Endodermal cell (in vitro differentiated cells): Measurements from ENCODE around the gene TTLL10. TPM values are rescaled to one million over a fixed set of nuclear protein-coding genes. Genes with fewer than 3 reads are reported as not detected.

Experiments
- DNase-seq: peaks from one replicate; pipeline ENCODE4 v3.0.0-alpha.2; 2017
- H3K27ac ChIP-seq: 2 replicates; pipeline ENCODE4 v1.5.1; 2013; ENCODE audit warnings: mild to moderate bottlenecking, low read depth, low read length, moderate library complexity
- H3K27me3 ChIP-seq: 2 replicates; pipeline ENCODE4 v1.6.1; 2013; ENCODE audit warnings: mild to moderate bottlenecking, low read length, moderate library complexity; ENCODE audit not compliant: insufficient read depth, control insufficient read depth, poor library complexity, severe bottlenecking
- H3K36me3 ChIP-seq: 2 replicates; pipeline ENCODE4 v1.7.0; 2013; ENCODE audit warnings: mild to moderate bottlenecking, low read length, moderate library complexity; ENCODE audit not compliant: control insufficient read depth, insufficient read depth
- H3K4me1 ChIP-seq: one replicate; pipeline ENCODE4 v1.7.0; 2013; ENCODE audit warnings: low read length; ENCODE audit not compliant: control insufficient read depth, insufficient read depth
- H3K4me3 ChIP-seq: 2 replicates; pipeline ENCODE4 v1.5.1; 2013; ENCODE audit warnings: mild to moderate bottlenecking, low read length, moderate library complexity
- H3K9ac ChIP-seq: 2 replicates; pipeline ENCODE4 v1.6.1; 2013; ENCODE audit warnings: mild to moderate bottlenecking, low read length, moderate library complexity; ENCODE audit not compliant: poor library complexity, severe bottlenecking; ENCODE audit errors: extremely low read depth
- H3K9me3 ChIP-seq: 2 replicates; pipeline ENCODE4 v1.6.1; 2013; ENCODE audit warnings: mild to moderate bottlenecking, low read length, moderate library complexity; ENCODE audit not compliant: control insufficient read depth
- H3K27ac Mint-ChIP-seq: 2 replicates; pipeline ENCODE4 v1.8.0; 2020; ENCODE audit warnings: mixed read lengths
- H3K27me3 Mint-ChIP-seq: 2 replicates; pipeline ENCODE4 v1.8.0; 2021; ENCODE audit warnings: mild to moderate bottlenecking, mixed read lengths; ENCODE audit not compliant: insufficient read depth
- H3K36me3 Mint-ChIP-seq: 2 replicates; pipeline ENCODE4 v1.8.0; 2020; ENCODE audit warnings: low read depth, mixed read lengths
- H3K4me1 Mint-ChIP-seq: 2 replicates; pipeline ENCODE4 v1.8.0; 2020; ENCODE audit warnings: mixed read lengths
- H3K4me3 Mint-ChIP-seq: 2 replicates; pipeline ENCODE4 v1.8.0; 2020; ENCODE audit warnings: mild to moderate bottlenecking, moderate library complexity, mixed read lengths
- H3K9me3 Mint-ChIP-seq: 2 replicates; pipeline ENCODE4 v1.8.0; 2020; ENCODE audit warnings: mild to moderate bottlenecking, mixed read lengths
- WGBS, 2 experiments: methylation state at CpG; one replicate each; pipeline versions ENCODE4 v1.1.5 to v1.1.7; 2013; ENCODE audit warnings: missing lambda C conversion rate in 2 of 2, mixed read lengths in 1 of 2; ENCODE audit not compliant: insufficient coverage in 1 of 2, insufficient read length in 1 of 2; 5-methylcytosine and 5-hydroxymethylcytosine counted together
- total RNA-seq, 2 donors: library from RNA; stranded (reverse); fragmentation: NEBNext Ultra II Directional in 1 of 2; extraction: Animal tissue kit (Norgen Biotek cat#: 25700) in 1 of 2; gene quantifications; 2 replicates in 1 of 2; 3 replicates in 1 of 2; pipeline ENCODE4 v1.2.1, GENCODE V29; 2021
- TF ChIP-seq, protein P1 (sequence below): fragments of 200-600 bp; sonication (generic); conservative IDR thresholded peaks from 2 replicates; pipeline ENCODE4 v1.5.0; 2021; ENCODE audit warnings: antibody characterized with exemption, mild to moderate bottlenecking

The TTLL10 gene
- total RNA-seq, 2 donors from 2014 or later: 0.93 to 1.2 TPM

DNA sequence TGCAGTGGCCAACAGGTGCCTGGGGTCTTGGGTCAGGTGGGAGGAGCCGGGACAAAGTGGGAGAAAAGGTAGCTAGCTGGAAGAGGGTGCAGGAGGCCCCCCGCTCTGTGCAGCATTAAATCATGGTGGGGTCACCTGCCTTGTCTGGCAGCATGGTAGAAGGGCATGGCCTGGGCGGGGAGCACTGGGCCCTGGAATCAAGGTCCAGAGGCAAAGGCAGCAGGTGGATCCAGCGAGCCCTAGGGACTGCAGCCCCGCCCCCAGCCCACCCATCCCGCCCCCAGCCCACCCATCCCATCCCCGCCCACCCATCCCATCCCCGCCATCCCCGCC lies 16.7 kb upstream of the TTLL10 start:
- Histone ChIP-seq H3K4me1 (peaks cover 4% of the 10 kb centered on the region), H3K27me3 (no peaks in the 10 kb centered on the region), H3K27ac (no peak overlapping the region), H3K9ac (no peak overlapping the region), H3K9me3 (peaks cover 13% of the 10 kb centered on the region), H3K4me3 (no peak overlapping the region), H3K36me3 (no peaks in the 10 kb centered on the region)
- H3K27ac Mint-ChIP-seq: no peak overlapping the region
- TF ChIP-seq, protein P1, sequence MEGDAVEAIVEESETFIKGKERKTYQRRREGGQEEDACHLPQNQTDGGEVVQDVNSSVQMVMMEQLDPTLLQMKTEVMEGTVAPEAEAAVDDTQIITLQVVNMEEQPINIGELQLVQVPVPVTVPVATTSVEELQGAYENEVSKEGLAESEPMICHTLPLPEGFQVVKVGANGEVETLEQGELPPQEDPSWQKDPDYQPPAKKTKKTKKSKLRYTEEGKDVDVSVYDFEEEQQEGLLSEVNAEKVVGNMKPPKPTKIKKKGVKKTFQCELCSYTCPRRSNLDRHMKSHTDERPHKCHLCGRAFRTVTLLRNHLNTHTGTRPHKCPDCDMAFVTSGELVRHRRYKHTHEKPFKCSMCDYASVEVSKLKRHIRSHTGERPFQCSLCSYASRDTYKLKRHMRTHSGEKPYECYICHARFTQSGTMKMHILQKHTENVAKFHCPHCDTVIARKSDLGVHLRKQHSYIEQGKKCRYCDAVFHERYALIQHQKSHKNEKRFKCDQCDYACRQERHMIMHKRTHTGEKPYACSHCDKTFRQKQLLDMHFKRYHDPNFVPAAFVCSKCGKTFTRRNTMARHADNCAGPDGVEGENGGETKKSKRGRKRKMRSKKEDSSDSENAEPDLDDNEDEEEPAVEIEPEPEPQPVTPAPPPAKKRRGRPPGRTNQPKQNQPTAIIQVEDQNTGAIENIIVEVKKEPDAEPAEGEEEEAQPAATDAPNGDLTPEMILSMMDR: no peak
- DNase-seq: no peak
- H3K27me3 Mint-ChIP-seq: peaks cover 21% of the 10 kb centered on the region
- peak overlapping the region; percentile 49 for H3K4me3 Mint-ChIP-seq
- no peaks in the 10 kb centered on the region for H3K36me3 Mint-ChIP-seq
- H3K4me1 Mint-ChIP-seq: no peaks in the 10 kb centered on the region
- WGBS, 2 experiments: 88 to 90% methylated on average over 1 to 3 of the region's 9 CpGs
- H3K9me3 Mint-ChIP-seq: peaks cover 21% of the 10 kb centered on the region

DNA sequence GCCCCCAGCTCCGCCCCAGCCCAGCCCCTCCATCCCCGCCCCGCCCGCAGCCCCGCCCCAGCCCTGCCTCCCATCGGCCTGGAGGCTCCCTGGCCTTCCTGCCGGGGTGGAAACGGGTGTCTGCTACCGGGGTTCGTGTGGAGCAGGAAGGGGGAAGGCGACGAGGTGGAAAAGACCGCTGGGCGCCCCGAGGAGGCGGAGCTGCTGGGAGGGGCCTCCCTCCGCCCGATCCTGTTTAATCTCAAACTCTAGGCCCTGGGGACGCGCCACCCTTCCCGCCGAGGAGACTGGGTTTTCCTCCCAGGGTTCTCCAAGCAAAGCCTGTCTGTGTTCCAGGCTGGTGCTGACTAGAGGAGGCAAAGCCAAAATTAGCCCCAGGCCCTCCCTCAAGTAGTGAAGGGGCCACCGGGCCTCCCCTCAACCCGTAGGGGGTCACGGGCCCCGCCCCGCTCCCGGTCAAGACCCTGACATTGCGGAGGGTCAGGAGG lies 16.2 kb upstream of the TTLL10 start:
- H3K4me1 Mint-ChIP-seq: no peaks in the 10 kb centered on the region
- H3K4me3 Mint-ChIP-seq: peak overlapping the region; percentile 49
- H3K9me3 Mint-ChIP-seq: peaks cover 17% of the 10 kb centered on the region
- Histone ChIP-seq H3K4me3 (peak overlapping the region; percentile 64), H3K36me3 (no peaks in the 10 kb centered on the region), H3K27ac (peak overlapping the region; percentile 94), H3K27me3 (no peaks in the 10 kb centered on the region), H3K9ac (peak overlapping the region; percentile 20), H3K9me3 (peaks cover 10% of the 10 kb centered on the region), H3K4me1 (peaks cover 4% of the 10 kb centered on the region)
- H3K27ac Mint-ChIP-seq: peak overlapping the region; percentile 66
- peak; percentile 90 for DNase-seq
- TF ChIP-seq, protein P1: no peak
- H3K36me3 Mint-ChIP-seq: no peaks in the 10 kb centered on the region
- peaks cover 17% of the 10 kb centered on the region for H3K27me3 Mint-ChIP-seq
- 6 to 13% methylated on average over 13 to 28 of the region's 29 CpGs for WGBS, 2 experiments

DNA sequence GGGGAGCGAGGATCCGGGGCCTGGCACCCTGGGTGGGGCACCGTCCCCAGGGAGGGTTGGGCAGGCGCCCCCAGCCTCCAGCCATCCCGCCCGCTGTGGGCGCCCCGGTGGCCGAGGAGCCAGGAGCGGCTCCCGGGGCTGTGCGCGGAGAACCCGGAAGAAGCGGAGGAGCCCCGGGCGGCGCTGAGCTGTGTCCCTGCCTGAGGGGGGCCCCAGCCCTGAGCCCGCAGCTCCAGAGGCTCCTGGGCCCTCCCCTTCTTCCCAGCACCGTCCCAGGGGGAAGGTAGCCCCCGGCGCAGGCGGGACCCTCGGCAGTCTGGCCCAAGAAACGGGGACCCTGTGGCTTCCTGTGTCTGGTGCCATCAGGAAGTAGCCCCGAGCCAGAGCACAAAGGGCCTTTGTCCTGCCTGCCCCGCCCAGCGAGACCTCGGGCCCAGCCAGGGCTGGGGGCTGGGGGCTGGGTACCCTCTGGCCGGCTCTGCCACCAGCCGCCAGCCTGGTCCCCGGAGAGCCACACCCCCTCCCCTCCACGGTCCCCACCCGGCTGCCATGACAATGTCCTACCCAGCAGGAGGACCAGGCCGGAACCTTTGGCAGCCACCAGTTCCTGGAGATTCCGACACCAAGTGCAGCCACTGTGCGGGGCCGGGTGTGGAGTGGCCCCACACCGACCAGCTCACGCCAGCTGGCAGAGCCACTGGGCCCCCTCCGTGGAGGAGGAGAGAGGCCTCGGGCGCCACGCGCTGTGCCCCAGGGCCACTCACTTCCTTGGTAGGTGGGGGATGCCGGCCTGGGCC lies 15.6 kb upstream of the TTLL10 start:
- H3K4me3 Mint-ChIP-seq: peak overlapping the region; percentile 49
- peak; percentile 82 for DNase-seq

More for the DNA sequence above, 15.6 kb upstream of the TTLL10 start:
- 44 to 49% methylated on average over 7 to 46 of the region's 46 CpGs for WGBS, 2 experiments
- H3K27ac Mint-ChIP-seq: no peak overlapping the region
- Histone ChIP-seq H3K4me1 (peaks cover 4% of the 10 kb centered on the region), H3K27ac (peak overlapping the region; percentile 94), H3K4me3 (peak overlapping the region; percentile 64), H3K9me3 (peaks cover 3% of the 10 kb centered on the region), H3K36me3 (no peaks in the 10 kb centered on the region), H3K9ac (peak overlapping the region; percentile 20), H3K27me3 (no peaks in the 10 kb centered on the region)
- peaks cover 14% of the 10 kb centered on the region for H3K27me3 Mint-ChIP-seq
- no peaks in the 10 kb centered on the region for H3K36me3 Mint-ChIP-seq
- H3K4me1 Mint-ChIP-seq: no peaks in the 10 kb centered on the region
- TF ChIP-seq, protein P1: no peak
- peaks cover 10% of the 10 kb centered on the region for H3K9me3 Mint-ChIP-seq
